HG03565 (cell line): ENCODE measurements around the gene TSEN2.

Experiments
- ATAC-seq: cut with Tn5 transposase; IDR thresholded peaks from one replicate; pipeline ENCODE4 v1.9.1; 2021; ENCODE audit warnings: mild to moderate bottlenecking, moderate library complexity; ENCODE audit not compliant: unreplicated experiment

Gene TSEN2

GRCh38 chr3:12582730-12583129 is 98.5 kb downstream of the TSEN2 start:
- ATAC-seq: no peak
